SU-DHL-6 (cell line): ENCODE results near the gene PDHA1.

Experiments used
- CTCF ChIP-seq: fragments of 200-600 bp; sonication (generic); IDR thresholded peaks from one replicate; pipeline ENCODE4 v1.5.1; 2017; ENCODE audit warnings: antibody characterized with exemption, mild to moderate bottlenecking, low read length, moderate library complexity; ENCODE audit not compliant: insufficient read depth, poor library complexity, severe bottlenecking
- EZH2phosphoT487 ChIP-seq: fragments of 200-600 bp; sonication (generic), shearing (Covaris generic); conservative IDR thresholded peaks from 2 replicates; pipeline ENCODE4 v1.6.1; 2018; ENCODE audit warnings: mild to moderate bottlenecking, antibody characterized with exemption, low read length, moderate library complexity, mixed read lengths

- TF ChIP-seq CTCF (no peak), EZH2phosphoT487 (no peak)
Observed at GRCh38 chrX:19375546-19375945, 31.8 kb downstream of the PDHA1 start.
